Measurements from ENCODE around the gene GDPD2.

GDPD2 gene

DNA sequence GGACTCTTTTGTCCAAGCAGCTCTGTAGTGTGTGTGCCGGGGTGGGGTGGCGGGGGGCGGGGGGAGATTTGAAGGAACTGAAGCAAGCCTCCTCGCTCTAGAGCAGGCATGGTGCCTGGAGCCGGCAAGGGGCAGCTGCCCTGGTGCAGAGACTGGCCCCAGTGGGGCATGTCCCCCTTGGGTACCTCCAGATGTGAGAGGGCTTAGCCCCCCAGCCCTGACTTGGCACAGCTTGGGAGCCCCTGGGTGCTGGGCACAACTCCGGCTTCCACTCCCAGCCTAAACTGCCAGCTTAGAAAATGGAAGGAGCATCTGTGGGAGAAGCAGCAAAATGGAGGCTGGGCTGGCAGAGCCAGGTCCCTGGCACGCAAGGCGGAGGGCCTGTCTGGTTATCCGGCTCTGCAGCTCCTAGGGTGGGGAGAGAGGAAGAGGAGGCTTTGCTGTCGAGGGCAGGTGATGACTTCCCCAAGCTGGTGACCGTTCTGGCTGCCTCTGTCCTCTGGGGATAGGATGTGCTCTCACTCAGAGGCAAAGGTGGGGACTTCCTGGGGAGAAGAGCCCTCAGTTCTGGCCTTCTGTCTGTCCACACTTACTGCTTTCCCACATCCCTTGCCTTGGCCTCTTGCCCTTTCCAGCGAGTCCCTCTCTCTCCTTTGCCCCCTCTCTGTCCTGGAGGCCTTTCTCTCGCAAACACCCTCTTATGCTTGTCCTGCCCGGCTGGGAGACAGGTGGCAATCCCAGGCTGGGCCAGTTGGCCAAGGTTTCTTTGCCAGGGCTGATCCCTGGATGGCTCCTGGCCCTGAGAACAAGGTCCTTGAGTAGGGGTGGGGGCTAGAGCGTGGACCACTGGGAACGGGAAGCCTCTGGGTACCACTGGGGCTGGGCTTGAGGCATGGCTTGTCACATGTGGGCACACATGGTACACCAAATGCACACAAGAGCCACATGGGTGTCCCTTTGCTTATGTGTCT, 23.6 kb downstream of the GDPD2 start:
- no peak for DNase-seq (ENCODE audit: extremely low read depth, low read depth)
- TF ChIP-seq, protein P1, sequence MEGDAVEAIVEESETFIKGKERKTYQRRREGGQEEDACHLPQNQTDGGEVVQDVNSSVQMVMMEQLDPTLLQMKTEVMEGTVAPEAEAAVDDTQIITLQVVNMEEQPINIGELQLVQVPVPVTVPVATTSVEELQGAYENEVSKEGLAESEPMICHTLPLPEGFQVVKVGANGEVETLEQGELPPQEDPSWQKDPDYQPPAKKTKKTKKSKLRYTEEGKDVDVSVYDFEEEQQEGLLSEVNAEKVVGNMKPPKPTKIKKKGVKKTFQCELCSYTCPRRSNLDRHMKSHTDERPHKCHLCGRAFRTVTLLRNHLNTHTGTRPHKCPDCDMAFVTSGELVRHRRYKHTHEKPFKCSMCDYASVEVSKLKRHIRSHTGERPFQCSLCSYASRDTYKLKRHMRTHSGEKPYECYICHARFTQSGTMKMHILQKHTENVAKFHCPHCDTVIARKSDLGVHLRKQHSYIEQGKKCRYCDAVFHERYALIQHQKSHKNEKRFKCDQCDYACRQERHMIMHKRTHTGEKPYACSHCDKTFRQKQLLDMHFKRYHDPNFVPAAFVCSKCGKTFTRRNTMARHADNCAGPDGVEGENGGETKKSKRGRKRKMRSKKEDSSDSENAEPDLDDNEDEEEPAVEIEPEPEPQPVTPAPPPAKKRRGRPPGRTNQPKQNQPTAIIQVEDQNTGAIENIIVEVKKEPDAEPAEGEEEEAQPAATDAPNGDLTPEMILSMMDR (IDR thresholded peaks at IDR 0.05; ENCODE audit: low read depth, low read length): no peak

DNA sequence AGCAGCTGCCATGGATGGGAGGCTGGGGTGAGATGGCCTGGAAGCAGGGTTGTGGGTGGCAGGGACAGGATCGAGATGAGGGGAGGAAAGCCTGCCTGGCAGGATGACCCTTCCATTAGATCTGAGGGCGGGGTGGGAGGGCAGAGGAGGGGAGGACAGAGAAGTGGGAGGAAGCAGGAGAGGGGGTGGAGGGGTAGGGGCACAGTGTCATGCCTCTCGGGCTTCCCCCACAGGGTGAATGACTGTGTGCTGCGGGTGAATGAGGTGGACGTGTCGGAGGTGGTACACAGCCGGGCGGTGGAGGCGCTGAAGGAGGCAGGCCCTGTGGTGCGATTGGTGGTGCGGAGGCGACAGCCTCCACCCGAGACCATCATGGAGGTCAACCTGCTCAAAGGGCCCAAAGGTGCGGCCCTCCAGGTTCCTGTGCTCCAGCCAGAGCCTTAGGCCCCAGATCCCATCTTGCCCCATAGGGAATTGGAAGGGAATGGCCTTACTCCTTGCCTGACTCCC, 26.4 kb downstream of the GDPD2 start:
- DNase-seq (ENCODE audit: extremely low read depth, low read depth): no peak
- TF ChIP-seq, protein P1 (IDR thresholded peaks at IDR 0.05; ENCODE audit: low read depth, low read length): no peak

- TF ChIP-seq, protein P1 (IDR thresholded peaks at IDR 0.05; ENCODE audit: low read depth, low read length): peak; percentile 74
- no peak for DNase-seq (ENCODE audit: extremely low read depth, low read depth)
Observed at GRCh38 chrX:70452143-70452733, 29.1 kb downstream of the GDPD2 start.

DNA sequence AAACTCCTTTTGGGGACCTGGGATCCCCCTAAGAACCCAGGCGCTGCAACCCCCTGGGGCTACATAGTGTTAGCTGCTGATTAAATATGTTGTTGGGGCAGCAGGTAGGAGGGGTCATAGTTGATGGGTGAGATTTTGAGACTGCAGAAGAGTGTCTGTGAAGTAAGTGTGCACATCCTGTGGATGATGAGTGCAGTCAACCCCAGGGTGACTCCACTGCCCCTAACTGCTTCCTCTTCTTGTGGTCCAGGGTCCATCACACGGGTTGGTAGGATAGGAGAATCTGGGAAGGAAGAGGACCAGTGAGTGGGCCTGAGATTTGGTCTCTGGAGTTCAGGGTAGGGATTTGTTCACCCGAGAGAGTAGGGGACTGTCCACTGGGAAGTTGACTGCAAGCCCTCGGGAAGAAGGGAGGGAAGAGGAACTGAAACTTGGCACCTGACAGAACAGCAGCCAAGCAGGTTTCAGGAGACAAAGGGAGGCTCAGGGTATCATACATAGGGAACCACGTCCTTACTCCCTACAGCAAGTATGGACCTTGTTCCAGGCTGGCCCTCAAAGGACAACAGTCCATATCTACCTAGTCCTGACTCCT, 30.0 kb downstream of the GDPD2 start:
- TF ChIP-seq, protein P1 (IDR thresholded peaks at IDR 0.05; ENCODE audit: low read depth, low read length): no peak

DNA sequence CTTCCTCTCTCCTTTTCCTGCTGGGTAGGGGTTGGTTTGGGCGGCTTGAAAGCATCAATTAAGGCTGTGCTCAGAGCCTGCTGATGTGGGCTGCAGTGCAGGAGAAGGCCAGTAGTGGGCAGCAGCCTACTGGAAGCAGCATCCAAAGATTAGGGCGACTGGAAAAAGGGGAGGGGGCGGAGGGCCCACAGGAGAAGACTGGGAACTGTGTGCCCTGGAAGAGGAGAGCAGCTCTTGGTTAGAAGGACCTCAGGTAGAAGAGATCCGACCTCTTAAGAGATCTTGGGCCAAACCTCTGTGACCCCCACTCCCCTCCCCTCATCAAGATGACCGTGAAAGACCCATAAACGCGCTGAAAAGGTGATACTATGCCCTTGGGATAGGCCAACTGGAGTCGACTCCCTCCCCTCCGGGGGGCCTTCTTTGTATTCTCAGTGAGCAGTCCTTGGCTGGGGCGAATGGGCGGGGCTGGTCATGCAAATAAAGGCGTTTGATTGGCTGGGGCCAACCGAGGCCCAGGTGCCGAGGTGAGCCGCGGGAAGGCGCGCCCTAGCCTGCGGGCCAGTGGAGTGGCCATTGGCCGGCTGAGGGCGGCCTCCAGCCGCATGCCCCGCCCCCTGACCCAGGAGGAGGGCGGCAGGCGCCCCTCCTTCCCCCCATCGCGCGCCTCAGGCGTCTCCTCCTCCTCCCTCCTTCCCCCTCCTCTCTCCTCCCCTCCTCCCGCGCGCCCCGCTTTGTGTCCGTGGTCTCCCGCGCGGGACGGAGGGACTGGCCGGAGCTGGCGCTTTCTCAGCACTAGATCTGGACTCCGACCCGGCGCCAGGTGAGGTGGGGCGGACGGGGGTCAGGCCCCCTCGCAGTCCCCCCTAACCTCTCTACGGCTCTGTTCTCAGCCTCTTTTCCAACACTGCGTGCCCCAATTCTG, 31.6 kb downstream of the GDPD2 start:
- DNase-seq (ENCODE audit: extremely low read depth, low read depth): no peak
- TF ChIP-seq, protein P1 (IDR thresholded peaks at IDR 0.05; ENCODE audit: low read depth, low read length): peak; percentile 89

More for the DNA sequence above, 30.0 kb downstream of the GDPD2 start:
- no peak for DNase-seq (ENCODE audit: extremely low read depth, low read depth)

GRCh38 chrX:70455366-70456202, 32.5 kb downstream of the GDPD2 start:
- DNase-seq (ENCODE audit: extremely low read depth, low read depth): no peak
- TF ChIP-seq, protein P1 (IDR thresholded peaks at IDR 0.05; ENCODE audit: low read depth, low read length): no peak

All from AG09319 (cell line).